ENCODE data around the gene FBXL13.
"Not testable (repeated sequence)": the region's sequence is repeated elsewhere in the genome, so short reads cannot be mapped to it uniquely, and the experiment has no call there.

Gene FBXL13

DNA sequence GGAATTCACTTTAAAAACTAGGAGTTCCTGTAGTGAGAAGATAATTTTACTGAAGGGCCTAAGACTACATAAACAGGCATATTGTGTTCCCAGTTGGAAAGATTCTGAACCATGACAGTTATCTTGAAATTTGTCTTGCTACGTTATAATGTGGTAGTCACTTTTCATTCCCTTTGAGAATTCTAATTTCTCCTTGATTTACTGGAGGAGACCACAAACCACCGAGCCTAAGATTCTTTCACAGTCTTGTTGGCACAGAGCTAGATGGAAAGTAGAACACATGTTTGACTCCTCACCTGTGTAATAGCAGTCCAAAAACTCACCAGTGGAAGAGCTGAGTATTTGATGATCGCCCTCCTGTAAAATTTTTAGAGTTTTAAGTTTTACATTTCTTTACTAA lies 5.2 kb upstream of the FBXL13 start:
- DNase-seq = no peak

DNA sequence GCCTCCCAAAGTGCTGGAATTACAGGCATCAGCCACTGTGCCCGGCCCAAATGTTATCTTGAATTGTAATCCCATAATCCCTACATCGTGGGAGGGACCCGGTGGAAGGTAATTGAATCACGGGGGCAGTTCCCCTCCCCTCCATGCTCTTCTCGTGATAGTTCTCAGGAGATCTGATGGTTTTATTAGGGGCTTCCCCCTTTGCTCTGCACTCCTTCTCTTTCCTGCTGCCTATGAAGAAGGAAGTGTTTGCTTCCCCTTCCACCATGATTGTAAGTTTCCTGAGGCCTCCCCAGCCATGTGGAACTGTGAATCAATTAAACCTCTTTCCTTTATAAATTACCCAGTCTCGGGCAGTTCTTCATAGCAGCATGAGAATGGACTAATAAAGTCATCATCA lies 3.6 kb upstream of the FBXL13 start:
- DNase-seq = not testable (repeated sequence)

- DNase-seq = no peak
Measured at GRCh38 chr7:103077318-103077717, 2.7 kb upstream of the FBXL13 start.

GRCh38 chr7:103076764-103077163 lies 2.2 kb upstream of the FBXL13 start:
- peak in 1 of 14 donors; percentile 7 for DNase-seq

DNA sequence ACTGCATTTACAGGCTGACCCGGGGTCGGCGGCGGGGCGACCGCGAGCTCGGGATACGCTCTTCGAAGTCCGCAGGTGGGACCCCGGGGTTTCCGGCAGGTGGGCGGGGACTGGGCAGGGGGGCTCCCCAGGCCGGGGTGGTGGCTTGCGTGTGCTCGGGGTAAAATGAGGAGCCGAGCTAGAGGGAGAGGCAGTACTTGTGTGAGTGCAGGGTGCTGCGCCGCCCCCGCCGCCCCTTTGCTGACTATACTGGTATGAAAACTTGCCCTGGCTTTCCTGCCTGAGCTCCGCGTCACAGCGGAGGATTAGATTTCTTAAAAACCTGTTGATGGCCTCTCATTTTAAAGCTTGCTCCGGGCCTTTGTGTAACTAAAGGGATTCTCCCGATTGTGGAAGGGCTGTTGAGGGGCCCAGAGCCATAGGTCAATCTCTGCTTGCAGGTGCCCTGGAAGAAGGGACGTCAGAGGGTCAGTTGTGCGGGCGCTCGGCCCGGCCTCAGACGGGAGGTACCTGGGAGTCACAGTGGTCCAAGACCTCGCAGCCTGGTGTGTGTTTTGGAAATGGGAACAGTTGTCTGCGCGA lies 832 bp upstream of the FBXL13 start:
- DNase-seq = peak in 8 of 14 donors; percentile 30 to 81 (median 44)

- no peak for DNase-seq
Measured at GRCh38 chr7:103073989-103074518, 542 bp downstream of the FBXL13 start.

- no peak for DNase-seq
Measured at GRCh38 chr7:103071000-103071399, 3.6 kb downstream of the FBXL13 start.

GRCh38 chr7:103068414-103069403 lies 5.9 kb downstream of the FBXL13 start:
- DNase-seq = no peak

DNA sequence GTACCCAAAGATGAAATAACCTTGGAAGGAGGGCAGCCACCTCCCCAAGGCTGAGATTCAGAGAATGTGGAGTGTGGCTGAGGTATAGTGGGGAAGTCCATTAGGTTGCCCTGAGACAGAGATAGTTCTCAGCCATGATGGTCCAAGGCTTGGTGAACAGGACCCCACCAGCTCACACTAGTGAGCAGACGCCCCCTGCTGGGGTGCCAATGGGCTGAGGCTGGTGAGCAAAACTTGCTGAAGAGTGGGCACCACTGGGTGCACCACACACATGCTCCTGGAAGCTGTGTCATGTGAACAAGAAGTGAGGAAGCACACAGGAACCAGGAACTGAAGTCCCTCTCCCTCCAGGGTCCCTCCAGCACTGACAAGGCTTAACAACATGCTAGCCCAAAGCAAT lies 8.9 kb downstream of the FBXL13 start:
- DNase-seq = no peak

GRCh38 chr7:103063895-103064294 lies 10.7 kb downstream of the FBXL13 start:
- no peak for DNase-seq

DNA sequence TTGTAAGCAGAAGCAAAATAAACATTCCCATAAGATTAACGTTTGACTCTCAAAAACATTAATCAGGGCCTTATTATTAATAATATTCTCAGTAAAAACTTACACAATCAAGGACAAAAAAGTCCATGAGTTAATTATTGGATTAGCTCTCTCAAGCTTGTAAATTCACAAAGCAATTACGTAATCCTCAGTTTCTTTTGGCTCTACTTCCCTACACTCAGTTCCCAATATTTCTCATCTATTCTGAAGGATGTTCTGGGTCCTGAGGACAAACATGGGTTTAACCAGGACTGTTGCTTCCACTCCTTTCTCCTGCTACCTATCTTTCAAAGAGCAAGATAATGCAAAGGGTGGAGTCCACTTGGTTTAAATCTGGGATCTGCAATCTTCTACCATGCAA lies 15.1 kb downstream of the FBXL13 start:
- DNase-seq = no peak

DNA sequence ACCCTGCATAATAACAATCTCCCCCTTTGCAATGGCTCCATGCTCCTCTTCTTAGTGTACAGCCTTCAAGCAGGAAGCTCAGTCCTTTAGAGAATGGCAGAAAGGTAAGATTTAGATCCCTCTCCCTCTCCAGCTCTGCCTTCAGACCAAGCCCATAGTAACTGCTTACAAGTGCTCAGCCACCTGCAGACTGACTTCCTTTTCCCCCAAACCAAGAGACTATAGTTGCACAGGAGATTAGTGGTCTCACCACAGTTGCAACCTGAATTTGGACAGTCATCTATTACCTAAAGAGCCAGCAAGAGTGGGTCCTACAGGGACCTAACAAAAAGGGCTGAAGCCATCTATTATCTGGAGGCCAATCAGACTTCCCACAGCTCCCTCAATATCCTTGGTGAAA lies 16.5 kb downstream of the FBXL13 start:
- no peak for DNase-seq

GRCh38 chr7:103056006-103056405 lies 18.6 kb downstream of the FBXL13 start:
- DNase-seq = not testable (repeated sequence)

- DNase-seq = no peak
Measured at GRCh38 chr7:103051519-103051918, 23.1 kb downstream of the FBXL13 start.

GRCh38 chr7:103048833-103049232 lies 25.8 kb downstream of the FBXL13 start:
- no peak for DNase-seq

DNA sequence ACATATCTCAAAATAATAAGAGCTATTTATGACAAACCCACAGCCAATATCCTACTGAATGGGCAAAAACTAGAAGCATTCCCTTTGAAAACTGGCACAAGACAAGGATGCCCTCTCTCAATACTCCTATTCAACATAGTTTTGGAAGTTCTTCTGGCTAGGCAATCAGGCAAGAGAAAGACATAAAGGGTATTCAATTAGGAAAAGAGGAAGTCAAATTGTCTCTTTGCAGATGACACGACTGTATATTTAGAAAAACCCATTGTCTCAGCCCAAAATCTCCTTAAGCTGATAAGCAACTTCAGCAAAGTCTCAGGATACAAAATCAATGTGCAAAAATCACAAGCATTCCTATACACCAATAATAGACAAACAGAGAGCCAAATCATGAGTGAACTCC lies 32.8 kb downstream of the FBXL13 start:
- DNase-seq = not testable (repeated sequence)

DNA sequence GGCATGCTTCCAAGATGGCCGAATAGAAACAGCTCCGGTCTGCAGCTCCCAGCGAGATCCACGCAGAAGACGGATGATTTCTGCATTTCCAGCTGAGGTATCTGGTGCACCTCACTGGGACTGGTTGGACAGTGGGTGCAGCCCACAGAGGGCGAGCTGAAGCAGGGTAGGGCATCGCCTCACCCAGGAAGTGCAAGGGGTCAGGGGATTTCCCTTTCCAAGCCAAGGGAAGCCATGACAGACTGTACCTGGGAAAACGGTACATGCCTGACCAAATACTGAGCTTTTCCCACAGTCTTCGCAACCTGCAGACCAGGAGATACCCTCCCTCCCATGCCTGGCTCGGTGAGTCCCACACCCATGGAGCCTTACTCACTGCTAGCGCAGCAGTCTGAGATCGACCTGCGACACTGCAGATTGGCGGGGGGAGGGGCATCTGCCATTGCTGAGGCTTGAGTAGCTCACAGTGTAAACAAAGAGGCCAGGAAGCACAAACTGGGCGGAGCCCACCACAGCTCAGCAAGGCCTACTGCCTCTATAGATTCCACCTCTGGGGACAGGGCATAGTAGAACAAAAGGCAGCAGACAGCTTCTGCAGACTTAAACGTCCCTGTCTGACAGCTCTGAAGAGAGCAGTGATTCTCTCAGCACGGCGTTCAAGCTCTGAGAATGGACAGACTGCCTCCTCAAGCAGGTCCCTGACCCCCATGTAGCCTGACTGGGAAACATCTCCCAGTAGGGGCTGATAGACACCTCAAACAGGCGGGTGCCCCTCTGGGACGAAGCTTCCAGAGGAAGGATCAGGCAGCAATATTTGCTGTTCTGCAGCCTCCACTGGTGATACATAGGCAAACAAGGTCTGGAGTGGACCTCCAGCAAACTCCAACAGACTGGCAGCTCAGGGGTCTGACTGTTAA lies 36.5 kb downstream of the FBXL13 start:
- DNase-seq = peak in 1 of 14 donors; percentile 31

- DNase-seq = no peak
Measured at GRCh38 chr7:103037476-103037822, 37.1 kb downstream of the FBXL13 start.

DNA sequence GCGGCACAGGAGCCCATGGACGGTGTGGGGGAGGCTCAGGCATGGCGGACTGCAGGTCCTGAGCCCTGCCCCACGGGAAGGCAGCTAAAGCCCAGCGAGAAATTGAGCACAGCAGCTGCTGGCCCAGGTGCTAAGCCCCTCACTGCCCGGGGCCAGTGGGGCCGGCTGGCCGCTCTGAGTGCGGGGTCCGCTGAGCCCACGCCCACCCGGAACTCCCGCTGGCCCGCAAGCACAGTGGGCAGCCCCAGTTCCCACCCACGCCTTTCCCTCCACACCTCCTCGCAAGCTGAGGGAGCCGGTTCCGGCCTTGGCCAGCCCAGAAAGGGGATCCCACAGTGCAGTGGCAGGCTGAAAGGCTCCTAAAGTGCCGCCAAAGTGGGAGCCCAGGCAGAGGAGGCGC lies 40.3 kb downstream of the FBXL13 start:
- not testable (repeated sequence) for DNase-seq

- DNase-seq = no peak
Measured at GRCh38 chr7:103031781-103032180, 42.8 kb downstream of the FBXL13 start.

DNA sequence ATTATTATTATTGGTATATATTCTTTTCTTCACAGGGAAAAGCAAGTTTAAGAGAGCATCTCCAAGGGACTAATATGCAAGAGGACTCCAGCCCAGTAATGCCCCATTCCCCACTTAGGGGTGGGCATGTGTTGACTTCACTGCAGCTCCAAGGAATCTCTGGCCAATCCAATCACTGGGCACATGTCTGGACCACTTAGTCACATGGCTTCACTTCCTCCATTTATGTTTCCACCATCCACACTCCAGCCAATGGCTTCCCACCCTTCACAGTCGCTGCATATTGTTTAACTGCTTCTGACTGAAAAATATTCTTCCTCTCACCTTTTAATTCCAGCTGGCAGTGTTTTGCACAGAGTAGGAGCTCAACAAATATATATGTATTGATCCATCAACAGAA lies 43.6 kb downstream of the FBXL13 start:
- DNase-seq = no peak

- DNase-seq = no peak
Measured at GRCh38 chr7:103025341-103025740, 49.3 kb downstream of the FBXL13 start.

DNA sequence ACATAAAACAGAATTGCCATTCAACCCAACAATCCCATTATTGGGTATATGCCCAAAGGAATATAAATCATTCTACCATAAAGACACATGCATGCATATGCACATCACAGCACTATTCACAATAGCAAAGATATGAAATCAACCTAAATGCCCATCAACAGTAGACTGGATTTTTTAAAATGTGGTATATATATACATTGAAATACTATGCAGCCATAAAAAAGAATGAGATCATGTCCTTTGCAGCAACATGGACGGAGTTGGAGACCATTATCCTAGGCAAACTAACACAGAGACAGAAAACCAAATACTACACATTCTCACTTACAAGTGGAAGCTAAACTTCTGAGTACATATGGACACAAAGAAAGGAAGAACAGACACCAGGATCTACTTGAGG lies 51.0 kb downstream of the FBXL13 start:
- not testable (repeated sequence) for DNase-seq
